Measurements from ENCODE around the gene PRKG1.

DNA sequence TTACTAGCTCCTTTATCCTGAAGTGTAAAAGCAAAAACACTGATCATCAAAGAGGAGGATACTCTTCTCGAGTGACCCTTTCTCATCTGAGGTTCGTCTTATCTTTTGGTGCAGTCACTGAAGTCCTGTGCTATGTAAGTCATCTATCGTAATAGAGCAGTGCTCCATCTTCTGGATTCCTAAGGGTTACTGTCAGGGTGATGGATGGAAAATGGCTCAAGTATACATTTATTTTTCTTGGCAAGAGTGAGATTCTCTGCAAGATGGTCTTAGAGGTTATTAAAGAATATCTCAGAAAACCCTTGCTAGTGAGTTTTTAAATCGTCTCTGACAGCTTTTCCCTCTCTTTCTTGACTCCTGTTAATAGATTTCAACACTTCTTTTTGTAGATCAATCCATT, 12.4 kb downstream of the PRKG1 start:
- TF ChIP-seq POLR2AphosphoS5 (IDR thresholded peaks at IDR 0.05) (no peak), POLR2A (IDR thresholded peaks at IDR 0.05) (no peak)
- TF ChIP-seq, protein P1, sequence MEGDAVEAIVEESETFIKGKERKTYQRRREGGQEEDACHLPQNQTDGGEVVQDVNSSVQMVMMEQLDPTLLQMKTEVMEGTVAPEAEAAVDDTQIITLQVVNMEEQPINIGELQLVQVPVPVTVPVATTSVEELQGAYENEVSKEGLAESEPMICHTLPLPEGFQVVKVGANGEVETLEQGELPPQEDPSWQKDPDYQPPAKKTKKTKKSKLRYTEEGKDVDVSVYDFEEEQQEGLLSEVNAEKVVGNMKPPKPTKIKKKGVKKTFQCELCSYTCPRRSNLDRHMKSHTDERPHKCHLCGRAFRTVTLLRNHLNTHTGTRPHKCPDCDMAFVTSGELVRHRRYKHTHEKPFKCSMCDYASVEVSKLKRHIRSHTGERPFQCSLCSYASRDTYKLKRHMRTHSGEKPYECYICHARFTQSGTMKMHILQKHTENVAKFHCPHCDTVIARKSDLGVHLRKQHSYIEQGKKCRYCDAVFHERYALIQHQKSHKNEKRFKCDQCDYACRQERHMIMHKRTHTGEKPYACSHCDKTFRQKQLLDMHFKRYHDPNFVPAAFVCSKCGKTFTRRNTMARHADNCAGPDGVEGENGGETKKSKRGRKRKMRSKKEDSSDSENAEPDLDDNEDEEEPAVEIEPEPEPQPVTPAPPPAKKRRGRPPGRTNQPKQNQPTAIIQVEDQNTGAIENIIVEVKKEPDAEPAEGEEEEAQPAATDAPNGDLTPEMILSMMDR (IDR thresholded peaks at IDR 0.05): no peak
